ENCODE measurements around the gene DBT. TPM values are rescaled to one million over a fixed set of nuclear protein-coding genes. Genes with fewer than 3 reads are reported as not detected.

DBT gene
- total RNA-seq, 2 donors from 2014 or later, result 15.5 to 20.3 TPM

- intact Hi-C loops (cut with DNase I), result loop anchor here (10.0 kb wide), 1 partner anchor 138 kb away; no protein-coding TSS in a partner anchor
These were observed 102.7 kb downstream of the DBT start for GRCh38 chr1:100146958-100147357.

GRCh38 chr1:100145116-100145515 is 104.5 kb downstream of the DBT start:
- no peak overlapping the region for H3K27ac ChIP-seq
- intact Hi-C loops (cut with DNase I), result loop anchor here (10.0 kb wide), 1 partner anchor 140 kb away; no protein-coding TSS in a partner anchor
- H3K4me3 ChIP-seq, result no peak overlapping the region
- DNase-seq, result no peak
- no peak overlapping the region for H3K9ac ChIP-seq (ENCODE audit: low read depth in 2 of 2, low read length in 2 of 2)
- TF ChIP-seq, protein P1, sequence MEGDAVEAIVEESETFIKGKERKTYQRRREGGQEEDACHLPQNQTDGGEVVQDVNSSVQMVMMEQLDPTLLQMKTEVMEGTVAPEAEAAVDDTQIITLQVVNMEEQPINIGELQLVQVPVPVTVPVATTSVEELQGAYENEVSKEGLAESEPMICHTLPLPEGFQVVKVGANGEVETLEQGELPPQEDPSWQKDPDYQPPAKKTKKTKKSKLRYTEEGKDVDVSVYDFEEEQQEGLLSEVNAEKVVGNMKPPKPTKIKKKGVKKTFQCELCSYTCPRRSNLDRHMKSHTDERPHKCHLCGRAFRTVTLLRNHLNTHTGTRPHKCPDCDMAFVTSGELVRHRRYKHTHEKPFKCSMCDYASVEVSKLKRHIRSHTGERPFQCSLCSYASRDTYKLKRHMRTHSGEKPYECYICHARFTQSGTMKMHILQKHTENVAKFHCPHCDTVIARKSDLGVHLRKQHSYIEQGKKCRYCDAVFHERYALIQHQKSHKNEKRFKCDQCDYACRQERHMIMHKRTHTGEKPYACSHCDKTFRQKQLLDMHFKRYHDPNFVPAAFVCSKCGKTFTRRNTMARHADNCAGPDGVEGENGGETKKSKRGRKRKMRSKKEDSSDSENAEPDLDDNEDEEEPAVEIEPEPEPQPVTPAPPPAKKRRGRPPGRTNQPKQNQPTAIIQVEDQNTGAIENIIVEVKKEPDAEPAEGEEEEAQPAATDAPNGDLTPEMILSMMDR (IDR thresholded peaks at IDR 0.05), result no peak
- H3K4me1 ChIP-seq, result no peaks in the 10 kb centered on the region
- H3K36me3 ChIP-seq, result peaks cover 5% of the 10 kb centered on the region
- H3K9me3 ChIP-seq, result no peaks in the 10 kb centered on the region
- H3K27me3 ChIP-seq, result no peaks in the 10 kb centered on the region

More at GRCh38 chr1:100146958-100147357, 102.7 kb downstream of the DBT start:
- H3K9me3 ChIP-seq, result no peaks in the 10 kb centered on the region
- TF ChIP-seq, protein P1 (IDR thresholded peaks at IDR 0.05), result no peak
- no peak overlapping the region for H3K4me3 ChIP-seq
- H3K9ac ChIP-seq (ENCODE audit: low read depth in 2 of 2, low read length in 2 of 2), result no peak overlapping the region
- no peaks in the 10 kb centered on the region for H3K4me1 ChIP-seq
- no peak overlapping the region for H3K27ac ChIP-seq
- no peak for DNase-seq
- peaks cover 5% of the 10 kb centered on the region for H3K36me3 ChIP-seq
- H3K27me3 ChIP-seq, result no peaks in the 10 kb centered on the region

GRCh38 chr1:100142343-100142742 is 107.3 kb downstream of the DBT start:
- H3K4me1 ChIP-seq, result no peaks in the 10 kb centered on the region
- H3K27ac ChIP-seq, result no peak overlapping the region
- H3K4me3 ChIP-seq, result no peak overlapping the region
- TF ChIP-seq, protein P1 (IDR thresholded peaks at IDR 0.05), result no peak
- DNase-seq, result no peak
- H3K9me3 ChIP-seq, result no peaks in the 10 kb centered on the region
- peaks cover 9% of the 10 kb centered on the region for H3K36me3 ChIP-seq
- no peak overlapping the region for H3K9ac ChIP-seq (ENCODE audit: low read depth in 2 of 2, low read length in 2 of 2)
- intact Hi-C loops (cut with DNase I), result loop anchor here (10.0 kb wide), 1 partner anchor 142 kb away; no protein-coding TSS in a partner anchor
- H3K27me3 ChIP-seq, result no peaks in the 10 kb centered on the region

DNA sequence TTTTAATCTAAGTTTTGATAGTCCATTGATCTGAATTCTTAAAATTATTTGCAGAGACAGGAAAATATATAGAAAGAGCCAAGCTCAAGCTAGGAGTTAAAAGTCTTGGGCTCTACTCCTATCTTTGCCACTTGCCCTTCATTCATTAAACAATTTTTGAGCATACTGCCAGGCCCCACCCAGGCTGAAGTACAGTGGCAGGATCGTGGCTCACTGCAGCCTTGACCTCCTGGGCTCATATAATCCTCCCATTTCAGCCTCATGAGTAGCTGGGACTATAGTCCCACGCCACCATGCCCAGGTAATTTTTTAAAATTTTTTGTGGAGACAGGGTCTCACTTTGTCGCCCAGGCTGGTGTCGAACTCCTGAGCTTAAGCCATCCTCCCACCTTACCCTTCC is 108.4 kb downstream of the DBT start:
- Histone ChIP-seq H3K27ac (no peak overlapping the region), H3K9me3 (no peaks in the 10 kb centered on the region), H3K4me1 (no peaks in the 10 kb centered on the region), H3K36me3 (peaks cover 11% of the 10 kb centered on the region), H3K27me3 (no peaks in the 10 kb centered on the region), H3K4me3 (no peak overlapping the region), H3K9ac (ENCODE audit: low read depth in 2 of 2, low read length in 2 of 2) (no peak overlapping the region)
- TF ChIP-seq, protein P1 (IDR thresholded peaks at IDR 0.05), result no peak
- DNase-seq, result no peak
- intact Hi-C loops (cut with DNase I), result loop anchor here (10.0 kb wide), 1 partner anchor 144 kb away; no protein-coding TSS in a partner anchor

- H3K4me1 ChIP-seq, result peaks cover 6% of the 10 kb centered on the region
- TF ChIP-seq, protein P1 (IDR thresholded peaks at IDR 0.05), result no peak
These were observed 112.0 kb downstream of the DBT start for GRCh38 chr1:100137602-100138001.

More at GRCh38 chr1:100137602-100138001, 112.0 kb downstream of the DBT start:
- no peak overlapping the region for H3K9ac ChIP-seq (ENCODE audit: low read depth in 2 of 2, low read length in 2 of 2)
- no peaks in the 10 kb centered on the region for H3K9me3 ChIP-seq
- no peak overlapping the region for H3K27ac ChIP-seq
- intact Hi-C loops (cut with DNase I), result loop anchor here (10.0 kb wide), 3 partner anchors 127 to 327 kb away; partner anchors contain the start of genes CDC14A and RTCA
- DNase-seq, result no peak
- peaks cover 11% of the 10 kb centered on the region for H3K36me3 ChIP-seq
- no peak overlapping the region for H3K4me3 ChIP-seq
- H3K27me3 ChIP-seq, result no peaks in the 10 kb centered on the region

Small RNA genes within 50 kb of the gene (microRNA-seq; reads per million reads assigned to microRNA genes)
- not detected for gene MIR553

Other genes starting within 250 kb of the DBT start
- 1 to 10 TPM; 3.3 to 8.0 TPM for gene SASS6, start 116.9 kb downstream of the DBT start, total RNA-seq
- gene TRMT13, start 116.7 kb downstream of the DBT start, total RNA-seq, result 10 to 100 TPM in 1 of 2 donors, 1 to 10 TPM in 1; 8.6 to 11.5 TPM
- gene LRRC39, start 71.6 kb downstream of the DBT start, total RNA-seq, result under 1 TPM in 1 of 2 donors, not detected in 1; 0.37 TPM
- 10 to 100 TPM; 39.4 to 41.4 TPM for gene RTCA, start 16.4 kb upstream of the DBT start, total RNA-seq
- gene CDC14A, start 102.7 kb upstream of the DBT start, total RNA-seq, result 10 to 100 TPM in 1 of 2 donors, 1 to 10 TPM in 1; 9.6 to 16.8 TPM